K562 (cell line): ENCODE data around the gene CCNK. TPM values are rescaled to one million over a fixed set of nuclear protein-coding genes. Genes with fewer than 3 reads are reported as not detected.

Experiments used
- ATAC-seq: fragments of 200-7000 bp; cut with Tn5 transposase; 3 replicates; pipeline ENCODE4 v1.9.1; 2020; ENCODE audit warnings: moderate library complexity
- BruUV-seq: library from RNA; stranded (reverse); fragments of 400-500 nt; replicated peaks from 2 replicates; lab custom pipeline; 2021; lab: Mats Ljungman, UMichigan
- CTCF ChIA-PET: fragments of 300-600 bp; formaldehyde crosslinking; extraction: SDS; loops from one replicate; lab custom pipeline; 2021; ENCODE audit warnings: low intra/inter-chr PET ratio; lab: Yijun Ruan, JAX
- POLR2A ChIA-PET: fragments of 300-600, 350-650 bp; sonication (Branson Sonifier 250); formaldehyde crosslinking; extraction: SDS; loops from one replicate; lab custom pipeline; 2021; ENCODE audit warnings: antibody characterized with exemption, inconsistent platforms; lab: Yijun Ruan, JAX
- DNase-seq, 4 experiments: peaks; one replicate each; pipeline versions ENCODE4 v3.0.0 to v3.0.0-alpha.2; 2011 to 2018; ENCODE audit warnings: low spot score in 3 of 4, mixed read lengths in 3 of 4; ENCODE audit errors: extremely low read depth in 1 of 4
- FAIRE-seq: peaks from 2 replicates; lab custom pipeline; 2011; peaks lifted over from hg19 to GRCh38; lab: Jason Lieb, UNC
- H2AFZ ChIP-seq: 2 replicates; pipeline ENCODE4 v1.6.0; 2011; ENCODE audit warnings: low read depth, low read length, control low read depth, inconsistent platforms
- H3K27ac ChIP-seq: fragments of 200-600 bp; 3 replicates; pipeline ENCODE4 v1.8.0; 2011; ENCODE audit warnings: low read depth, mild to moderate bottlenecking, control low read depth, inconsistent platforms, low read length, moderate library complexity, mixed read lengths; ENCODE audit errors: extremely low read depth
- H3K27me3 ChIP-seq, 2 experiments: fragments of 300-600 bp in 1 of 2; 2 replicates in 1 of 2; 3 replicates in 1 of 2; pipeline versions ENCODE4 v1.6.0 to v1.8.0; 2011; ENCODE audit warnings: inconsistent platforms in 2 of 2, low read length in 2 of 2, mild to moderate bottlenecking in 1 of 2, mixed read lengths in 1 of 2, moderate library complexity in 1 of 2; ENCODE audit not compliant: control insufficient read depth in 2 of 2, insufficient read depth in 2 of 2
- H3K36me3 ChIP-seq: fragments of 300-600 bp; 3 replicates; pipeline ENCODE4 v1.8.0; 2011; ENCODE audit warnings: mild to moderate bottlenecking, low read length, inconsistent platforms; ENCODE audit not compliant: control insufficient read depth, insufficient read depth
- H3K4me1 ChIP-seq, 2 experiments: fragments of 200-600 bp in 1 of 2; replicated peaks in 1 of 2; 2 replicates in 1 of 2; 3 replicates in 1 of 2; pipeline versions ENCODE4 v1.5.1 to v1.8.0; 2011; ENCODE audit warnings: inconsistent platforms in 2 of 2, low read length in 2 of 2, mild to moderate bottlenecking in 1 of 2, mixed read lengths in 1 of 2, moderate library complexity in 1 of 2; ENCODE audit not compliant: control insufficient read depth in 2 of 2, insufficient read depth in 2 of 2
- H3K4me2 ChIP-seq: 2 replicates; pipeline ENCODE4 v1.6.1; 2011; ENCODE audit warnings: low read length, control low read depth, inconsistent platforms, mixed read lengths; ENCODE audit not compliant: insufficient read depth
- H3K4me3 ChIP-seq: fragments of 200-600 bp; sonication (generic), shearing (Covaris generic); 2 replicates; pipeline ENCODE4 v1.5.1; 2016; ENCODE audit warnings: control low read depth, inconsistent platforms
- H3K79me2 ChIP-seq: fragments of 200-600 bp; 3 replicates; pipeline ENCODE4 v1.8.0; 2011; ENCODE audit warnings: low read length, inconsistent platforms; ENCODE audit not compliant: control insufficient read depth, insufficient read depth
- H3K9ac ChIP-seq, 2 experiments: 2 replicates each; pipeline versions ENCODE4 v1.6.0 to v1.6.1; 2011; ENCODE audit warnings: low read depth in 2 of 2, low read length in 2 of 2, control low read depth in 1 of 2, inconsistent platforms in 1 of 2, mild to moderate bottlenecking in 1 of 2, mixed read lengths in 1 of 2; ENCODE audit not compliant: insufficient read depth in 1 of 2
- H3K9me1 ChIP-seq: one replicate; pipeline ENCODE4 v1.6.0; 2011; ENCODE audit warnings: inconsistent platforms, mild to moderate bottlenecking, low read length, moderate library complexity; ENCODE audit not compliant: control insufficient read depth, insufficient read depth
- H3K9me3 ChIP-seq: replicated peaks from 2 replicates; pipeline ENCODE4 v1.5.1; 2011; ENCODE audit warnings: low read depth, low read length, inconsistent platforms; ENCODE audit not compliant: control insufficient read depth, insufficient read depth
- H4K20me1 ChIP-seq: replicated peaks from 2 replicates; pipeline ENCODE4 v1.6.1; 2011; ENCODE audit warnings: low read length, inconsistent platforms, mixed read lengths; ENCODE audit not compliant: control insufficient read depth, insufficient read depth
- CEBPB ChIP-seq: fragments of 450-650 bp; IDR thresholded peaks from 2 replicates; pipeline ENCODE4 v1.6.1; 2016; ENCODE audit warnings: missing genetic modification characterization, missing compliant biosample characterization
- EP400 ChIP-seq: fragments of 450-650 bp; IDR thresholded peaks from 2 replicates; pipeline ENCODE4 v1.6.1; 2017; ENCODE audit warnings: antibody characterized with exemption, mild to moderate bottlenecking, moderate library complexity
- HLTF ChIP-seq: fragments of 450-650 bp; IDR thresholded peaks from 2 replicates; pipeline ENCODE4 v1.6.1; 2016
- NFYB ChIP-seq: IDR thresholded peaks from 2 replicates; pipeline ENCODE4 v1.6.1; 2011; ENCODE audit warnings: mild to moderate bottlenecking, moderate library complexity; ENCODE audit not compliant: insufficient read length; ENCODE audit errors: extremely low read depth
- RBM15 ChIP-seq: fragments of 200-400 bp; formaldehyde crosslinking; IDR thresholded peaks from 2 replicates; pipeline ENCODE4 v1.6.1; 2018; ENCODE audit warnings: mild to moderate bottlenecking, low read length, moderate library complexity; ENCODE audit not compliant: insufficient read depth
- SREBF1 ChIP-seq: fragments of 150-350 bp; IDR thresholded peaks from 2 replicates; pipeline ENCODE4 v1.6.1; 2014; ENCODE audit warnings: antibody characterized with exemption, low read depth, low read length, borderline replicate concordance
- ZNF75A ChIP-seq: fragments of 450-650 bp; formaldehyde crosslinking; IDR thresholded peaks from 2 replicates; pipeline ENCODE4 v1.4.0; 2020; ENCODE audit warnings: mild to moderate bottlenecking
- WGBS: fragments of 100-300 bp; shearing (Covaris generic); methylation state at CpG from one replicate; pipeline ENCODE4 v1.1.6; 2016; ENCODE audit warnings: low coverage, mixed read lengths; ENCODE audit not compliant: insufficient coverage; ENCODE audit errors: missing lambda C conversion rate; 5-methylcytosine and 5-hydroxymethylcytosine counted together
- in situ Hi-C: fragments of 300-500 bp; cut with MboI; formaldehyde crosslinking; loops from 4 replicates; pipeline ENCODE4 v1.15.0; 2018; ENCODE audit warnings: inconsistent platforms, mixed read lengths
- intact Hi-C: fragments of 100-400 bp; cut with micrococcal nuclease; formaldehyde crosslinking; loops from 2 replicates; pipeline ENCODE4 v1.14.2; 2022
- polyA plus RNA-seq, 8 experiments: library from polyadenylated mRNA; depleted of rRNA in 4 of 8; stranded (reverse) in 5 of 8; unstranded in 3 of 8; fragments of >200 nt; fragmentation: Nextera tagmentation in 2 of 8; fragmentation: Illumina TruSeq in 1 of 8; extraction: Ambion mirVana in 2 of 8; extraction: Trizol in 1 of 8; gene quantifications; 2 replicates each; pipeline versions ENCODE4 v1.2.1 to v1.2.3, GENCODE V29; 2011 to 2014; ENCODE audit warnings: inconsistent platforms in 1 of 8, missing spikeins in 1 of 8
- total RNA-seq, 7 experiments: library from RNA; depleted of rRNA in 6 of 7; stranded (reverse); fragments of >200 nt in 6 of 7; fragmentation: Illumina TruSeq in 2 of 7; extraction: Trizol in 2 of 7; gene quantifications; 2 replicates each; pipeline versions ENCODE4 v1.2.1 to v1.2.3, GENCODE V29; 2011 to 2021; ENCODE audit warnings: low replicate concordance in 1 of 7
- TF ChIP-seq, protein P1 (sequence below): fragments of 450-650 bp; formaldehyde crosslinking; conservative IDR thresholded peaks from 2 replicates; pipeline ENCODE4 v1.4.0; 2022; ENCODE audit warnings: mild to moderate bottlenecking, missing genetic modification characterization
- TF ChIP-seq, protein P2 (sequence below), 2 experiments: fragments of 250-450 bp in 1 of 2; fragments of 450-650 bp in 1 of 2; sonication (Bioruptor Pico) in 1 of 2; IDR thresholded peaks; 2 replicates each; pipeline versions ENCODE4 v1.6.1 to v1.8.0; 2016 to 2021; ENCODE audit warnings: mild to moderate bottlenecking in 2 of 2, moderate library complexity in 2 of 2, missing compliant biosample characterization in 1 of 2, missing genetic modification characterization in 1 of 2
- TF ChIP-seq, protein P3 (sequence below): sonication (generic); formaldehyde crosslinking; IDR thresholded peaks from 2 replicates; pipeline ENCODE4 v1.8.1; 2023; ENCODE audit warnings: mild to moderate bottlenecking, missing genetic modification reagents, moderate library complexity
- TF ChIP-seq, protein P4 (sequence below): conservative IDR thresholded peaks from 2 replicates; pipeline ENCODE4 v1.6.1; 2011; ENCODE audit warnings: low read depth, mild to moderate bottlenecking, low read length; ENCODE audit not compliant: control insufficient read depth
- TF ChIP-seq, protein P5 (sequence below): fragments of 450-650 bp; IDR thresholded peaks from 2 replicates; pipeline ENCODE4 v1.6.1; 2017; ENCODE audit warnings: antibody characterized with exemption, mild to moderate bottlenecking

The CCNK gene
- total and polyA plus RNA-seq, 9 of the 15 experiments (the other 6 are each of a cell fraction or from before 2014, with no cell fraction given): 5.8 to 84.2 (median 16.4) TPM

DNA sequence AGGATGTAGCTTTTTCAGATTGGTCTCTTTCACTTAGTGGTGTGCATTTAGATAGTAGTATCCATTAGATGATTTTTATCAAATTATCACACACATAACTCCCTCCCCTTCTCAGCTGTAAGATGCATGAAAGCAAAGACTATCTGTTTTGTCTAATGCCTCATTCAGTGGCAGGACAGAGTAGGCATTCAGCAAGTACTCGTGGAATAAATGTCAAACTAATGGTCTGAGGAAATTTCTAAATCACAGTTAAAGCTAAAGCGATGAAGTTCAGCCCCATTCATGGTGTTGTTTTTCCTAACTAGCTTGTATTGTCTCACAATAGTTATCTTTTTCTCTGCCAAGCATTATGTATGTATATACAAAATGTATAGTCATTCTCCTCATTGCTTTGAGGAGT lies 16.1 kb downstream of the CCNK start (continued):
- TF ChIP-seq, protein P1, sequence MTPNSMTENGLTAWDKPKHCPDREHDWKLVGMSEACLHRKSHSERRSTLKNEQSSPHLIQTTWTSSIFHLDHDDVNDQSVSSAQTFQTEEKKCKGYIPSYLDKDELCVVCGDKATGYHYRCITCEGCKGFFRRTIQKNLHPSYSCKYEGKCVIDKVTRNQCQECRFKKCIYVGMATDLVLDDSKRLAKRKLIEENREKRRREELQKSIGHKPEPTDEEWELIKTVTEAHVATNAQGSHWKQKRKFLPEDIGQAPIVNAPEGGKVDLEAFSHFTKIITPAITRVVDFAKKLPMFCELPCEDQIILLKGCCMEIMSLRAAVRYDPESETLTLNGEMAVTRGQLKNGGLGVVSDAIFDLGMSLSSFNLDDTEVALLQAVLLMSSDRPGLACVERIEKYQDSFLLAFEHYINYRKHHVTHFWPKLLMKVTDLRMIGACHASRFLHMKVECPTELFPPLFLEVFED (CRISPR knock-in tag): no peak
- TF ChIP-seq ZNF75A (CRISPR knock-in tag) (no peak), NFYB (no peak)
- TF ChIP-seq, protein P2, sequence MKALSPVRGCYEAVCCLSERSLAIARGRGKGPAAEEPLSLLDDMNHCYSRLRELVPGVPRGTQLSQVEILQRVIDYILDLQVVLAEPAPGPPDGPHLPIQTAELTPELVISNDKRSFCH (CRISPR knock-in tag; IDR thresholded peaks at IDR 0.05): no peak
- TF ChIP-seq, protein P2 (tag; IDR thresholded peaks at IDR 0.05): no peak

DNA sequence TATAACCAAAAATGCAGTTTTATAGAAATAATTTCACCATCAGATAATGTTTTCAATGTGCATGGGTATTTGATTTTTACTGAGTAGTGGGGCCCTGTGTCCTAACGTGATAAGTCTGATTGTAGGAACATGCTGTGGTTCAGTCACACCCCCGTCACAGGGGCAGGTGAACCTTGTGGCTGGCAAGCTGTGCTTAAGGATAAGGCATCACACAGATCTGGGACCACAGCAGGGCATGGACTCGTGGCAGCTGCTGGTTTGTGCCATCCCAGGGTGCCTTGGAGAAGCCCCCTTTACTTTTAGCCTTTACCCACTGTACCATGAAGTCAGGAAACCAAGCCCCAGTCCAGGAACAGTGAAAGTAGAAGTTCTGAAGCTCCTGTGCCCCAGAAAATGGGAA lies 16.7 kb downstream of the CCNK start:
- intact Hi-C loops: no loop called here
- H3K27ac ChIP-seq: no peak overlapping the region
- ATAC-seq (no peak), DNase-seq (no peak), FAIRE-seq (no peak)
- POLR2A ChIA-PET: interaction anchor here (1.1 kb wide), 1 partner anchor 17 kb away, joined by 3 read pairs; the partner anchor contains the start of genes CCNK and SETD3
- H4K20me1 ChIP-seq: no peaks in the 10 kb centered on the region; the same call in 1 of the 2 replicates
- H2AFZ ChIP-seq: no peak overlapping the region
- no peaks in the 10 kb centered on the region for H3K9me1 ChIP-seq
- no peaks in the 10 kb centered on the region for H3K27me3 ChIP-seq
- H3K4me2 ChIP-seq: no peak overlapping the region
- no peak overlapping the region for H3K4me3 ChIP-seq
- BruUV-seq: no TSS peak
- no peaks in the 10 kb centered on the region for H3K4me1 ChIP-seq
- peaks cover 10% of the 10 kb centered on the region; the same call in 1 of the 3 replicates for H3K79me2 ChIP-seq
- H3K36me3 ChIP-seq: peaks cover 86% of the 10 kb centered on the region
- CTCF ChIA-PET: no interaction called here
- no peaks in the 10 kb centered on the region for H3K9me3 ChIP-seq
- in situ Hi-C loops: no loop called here
- WGBS: 78% methylated on average over 3 of the region's 3 CpGs
- no peak overlapping the region for H3K9ac ChIP-seq
- TF ChIP-seq SREBF1: no peak
- TF ChIP-seq, protein P3, sequence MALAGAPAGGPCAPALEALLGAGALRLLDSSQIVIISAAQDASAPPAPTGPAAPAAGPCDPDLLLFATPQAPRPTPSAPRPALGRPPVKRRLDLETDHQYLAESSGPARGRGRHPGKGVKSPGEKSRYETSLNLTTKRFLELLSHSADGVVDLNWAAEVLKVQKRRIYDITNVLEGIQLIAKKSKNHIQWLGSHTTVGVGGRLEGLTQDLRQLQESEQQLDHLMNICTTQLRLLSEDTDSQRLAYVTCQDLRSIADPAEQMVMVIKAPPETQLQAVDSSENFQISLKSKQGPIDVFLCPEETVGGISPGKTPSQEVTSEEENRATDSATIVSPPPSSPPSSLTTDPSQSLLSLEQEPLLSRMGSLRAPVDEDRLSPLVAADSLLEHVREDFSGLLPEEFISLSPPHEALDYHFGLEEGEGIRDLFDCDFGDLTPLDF: no peak
- no peak for TF ChIP-seq CEBPB (tag)
- no peak for TF ChIP-seq EP400
- no peak for TF ChIP-seq HLTF
- no peak for TF ChIP-seq RBM15
- TF ChIP-seq, protein P4, sequence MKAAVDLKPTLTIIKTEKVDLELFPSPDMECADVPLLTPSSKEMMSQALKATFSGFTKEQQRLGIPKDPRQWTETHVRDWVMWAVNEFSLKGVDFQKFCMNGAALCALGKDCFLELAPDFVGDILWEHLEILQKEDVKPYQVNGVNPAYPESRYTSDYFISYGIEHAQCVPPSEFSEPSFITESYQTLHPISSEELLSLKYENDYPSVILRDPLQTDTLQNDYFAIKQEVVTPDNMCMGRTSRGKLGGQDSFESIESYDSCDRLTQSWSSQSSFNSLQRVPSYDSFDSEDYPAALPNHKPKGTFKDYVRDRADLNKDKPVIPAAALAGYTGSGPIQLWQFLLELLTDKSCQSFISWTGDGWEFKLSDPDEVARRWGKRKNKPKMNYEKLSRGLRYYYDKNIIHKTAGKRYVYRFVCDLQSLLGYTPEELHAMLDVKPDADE: no peak
- TF ChIP-seq, protein P5, sequence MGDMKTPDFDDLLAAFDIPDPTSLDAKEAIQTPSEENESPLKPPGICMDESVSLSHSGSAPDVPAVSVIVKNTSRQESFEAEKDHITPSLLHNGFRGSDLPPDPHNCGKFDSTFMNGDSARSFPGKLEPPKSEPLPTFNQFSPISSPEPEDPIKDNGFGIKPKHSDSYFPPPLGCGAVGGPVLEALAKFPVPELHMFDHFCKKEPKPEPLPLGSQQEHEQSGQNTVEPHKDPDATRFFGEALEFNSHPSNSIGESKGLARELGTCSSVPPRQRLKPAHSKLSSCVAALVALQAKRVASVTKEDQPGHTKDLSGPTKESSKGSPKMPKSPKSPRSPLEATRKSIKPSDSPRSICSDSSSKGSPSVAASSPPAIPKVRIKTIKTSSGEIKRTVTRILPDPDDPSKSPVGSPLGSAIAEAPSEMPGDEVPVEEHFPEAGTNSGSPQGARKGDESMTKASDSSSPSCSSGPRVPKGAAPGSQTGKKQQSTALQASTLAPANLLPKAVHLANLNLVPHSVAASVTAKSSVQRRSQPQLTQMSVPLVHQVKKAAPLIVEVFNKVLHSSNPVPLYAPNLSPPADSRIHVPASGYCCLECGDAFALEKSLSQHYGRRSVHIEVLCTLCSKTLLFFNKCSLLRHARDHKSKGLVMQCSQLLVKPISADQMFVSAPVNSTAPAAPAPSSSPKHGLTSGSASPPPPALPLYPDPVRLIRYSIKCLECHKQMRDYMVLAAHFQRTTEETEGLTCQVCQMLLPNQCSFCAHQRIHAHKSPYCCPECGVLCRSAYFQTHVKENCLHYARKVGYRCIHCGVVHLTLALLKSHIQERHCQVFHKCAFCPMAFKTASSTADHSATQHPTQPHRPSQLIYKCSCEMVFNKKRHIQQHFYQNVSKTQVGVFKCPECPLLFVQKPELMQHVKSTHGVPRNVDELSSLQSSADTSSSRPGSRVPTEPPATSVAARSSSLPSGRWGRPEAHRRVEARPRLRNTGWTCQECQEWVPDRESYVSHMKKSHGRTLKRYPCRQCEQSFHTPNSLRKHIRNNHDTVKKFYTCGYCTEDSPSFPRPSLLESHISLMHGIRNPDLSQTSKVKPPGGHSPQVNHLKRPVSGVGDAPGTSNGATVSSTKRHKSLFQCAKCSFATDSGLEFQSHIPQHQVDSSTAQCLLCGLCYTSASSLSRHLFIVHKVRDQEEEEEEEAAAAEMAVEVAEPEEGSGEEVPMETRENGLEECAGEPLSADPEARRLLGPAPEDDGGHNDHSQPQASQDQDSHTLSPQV: no peak
